GM13976 (cell line): ENCODE data around the gene ATP2B1.

Experiments
- DNase-seq: peaks from one replicate; pipeline ENCODE4 v3.0.0; 2012; ENCODE audit warnings: low spot score
- in situ Hi-C: fragments of 300-500 bp; cut with MboI; formaldehyde crosslinking; loops from one replicate; pipeline ENCODE4 v1.12.0; 2022; ENCODE audit warnings: low sequenced_read_pairs, mixed read lengths, inconsistent platforms; ENCODE audit not compliant: unreplicated experiment
- TF ChIP-seq, protein P1 (sequence below): IDR thresholded peaks from 2 replicates; pipeline ENCODE4 v1.5.1; 2012; ENCODE audit warnings: borderline replicate concordance, mild to moderate bottlenecking; ENCODE audit not compliant: insufficient read depth; ENCODE audit errors: extremely low read depth, missing control alignments, control extremely low read depth

ATP2B1 gene

DNA sequence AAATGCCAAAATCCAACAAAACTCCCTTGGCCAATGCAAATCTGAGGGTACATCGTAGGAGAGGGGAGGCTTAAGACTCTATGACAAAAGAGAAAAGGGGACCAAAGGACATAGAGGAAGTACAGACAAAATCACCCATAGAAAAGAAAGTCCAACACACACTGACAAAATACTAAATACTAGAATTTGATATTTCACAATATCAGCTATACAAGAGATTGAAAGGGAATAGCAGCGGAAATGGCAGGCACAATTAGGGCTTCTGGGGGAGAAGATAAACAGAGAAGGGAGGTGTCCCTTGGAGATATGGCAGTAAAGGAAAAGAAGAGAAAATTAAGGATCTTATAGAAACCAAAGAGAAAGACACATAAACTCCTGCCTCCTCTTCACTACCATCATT is 29.0 kb downstream of the ATP2B1 start:
- in situ Hi-C loops, result no loop called here
- TF ChIP-seq, protein P1, sequence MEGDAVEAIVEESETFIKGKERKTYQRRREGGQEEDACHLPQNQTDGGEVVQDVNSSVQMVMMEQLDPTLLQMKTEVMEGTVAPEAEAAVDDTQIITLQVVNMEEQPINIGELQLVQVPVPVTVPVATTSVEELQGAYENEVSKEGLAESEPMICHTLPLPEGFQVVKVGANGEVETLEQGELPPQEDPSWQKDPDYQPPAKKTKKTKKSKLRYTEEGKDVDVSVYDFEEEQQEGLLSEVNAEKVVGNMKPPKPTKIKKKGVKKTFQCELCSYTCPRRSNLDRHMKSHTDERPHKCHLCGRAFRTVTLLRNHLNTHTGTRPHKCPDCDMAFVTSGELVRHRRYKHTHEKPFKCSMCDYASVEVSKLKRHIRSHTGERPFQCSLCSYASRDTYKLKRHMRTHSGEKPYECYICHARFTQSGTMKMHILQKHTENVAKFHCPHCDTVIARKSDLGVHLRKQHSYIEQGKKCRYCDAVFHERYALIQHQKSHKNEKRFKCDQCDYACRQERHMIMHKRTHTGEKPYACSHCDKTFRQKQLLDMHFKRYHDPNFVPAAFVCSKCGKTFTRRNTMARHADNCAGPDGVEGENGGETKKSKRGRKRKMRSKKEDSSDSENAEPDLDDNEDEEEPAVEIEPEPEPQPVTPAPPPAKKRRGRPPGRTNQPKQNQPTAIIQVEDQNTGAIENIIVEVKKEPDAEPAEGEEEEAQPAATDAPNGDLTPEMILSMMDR, result no peak
- DNase-seq, result no peak

GRCh38 chr12:89678225-89678624 is 30.4 kb downstream of the ATP2B1 start:
- DNase-seq, result no peak
- in situ Hi-C loops, result no loop called here
- TF ChIP-seq, protein P1, result no peak

DNA sequence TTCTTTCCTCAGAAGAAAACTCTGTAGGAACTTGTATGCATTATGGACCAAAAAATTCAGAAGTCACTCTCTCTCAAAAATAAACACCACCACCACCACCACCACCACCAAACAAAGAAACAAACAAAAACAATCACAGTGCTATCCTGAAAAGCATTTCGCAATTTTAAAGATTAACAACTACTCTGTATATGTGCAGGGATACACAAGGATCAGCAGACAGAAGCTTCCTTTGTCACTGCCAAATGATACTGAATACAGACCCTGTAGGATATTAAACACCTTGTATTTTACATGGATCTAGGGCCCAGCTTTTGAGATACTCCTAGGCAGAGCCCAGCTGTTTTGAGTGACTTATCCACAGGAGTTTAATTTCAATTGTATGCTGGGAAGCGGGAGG is 31.7 kb downstream of the ATP2B1 start:
- TF ChIP-seq, protein P1, result no peak
- no peak for DNase-seq
- in situ Hi-C loops, result no loop called here

- in situ Hi-C loops, result no loop called here
- DNase-seq, result no peak
Measured at GRCh38 chr12:89674326-89674942, 34.2 kb downstream of the ATP2B1 start.

GRCh38 chr12:89673603-89674002 is 35.0 kb downstream of the ATP2B1 start:
- DNase-seq, result no peak
- in situ Hi-C loops, result no loop called here
- TF ChIP-seq, protein P1, result no peak

More at GRCh38 chr12:89674326-89674942, 34.2 kb downstream of the ATP2B1 start:
- TF ChIP-seq, protein P1, result no peak

- DNase-seq, result no peak
- in situ Hi-C loops, result no loop called here
- TF ChIP-seq, protein P1, result no peak
Measured at GRCh38 chr12:89672589-89672979, 36.1 kb downstream of the ATP2B1 start.
